Ishikawa (cell line): ENCODE results near the gene SPOCK1.

Experiments
- CEBPB ChIP-seq: IDR thresholded peaks from 2 replicates; pipeline ENCODE4 v1.6.1; 2012
- EP300 ChIP-seq: IDR thresholded peaks from 2 replicates; pipeline ENCODE4 v1.6.1; 2012; ENCODE audit warnings: borderline replicate concordance
- FOXM1 ChIP-seq: IDR thresholded peaks from 2 replicates; pipeline ENCODE4 v1.6.1; 2012; ENCODE audit warnings: low read depth, borderline replicate concordance
- NFIC ChIP-seq: IDR thresholded peaks from 2 replicates; pipeline ENCODE4 v1.6.1; 2012
- RAD21 ChIP-seq: IDR thresholded peaks from 2 replicates; pipeline ENCODE4 v1.6.1; 2012; ENCODE audit warnings: low read depth
- TAF1 ChIP-seq: IDR thresholded peaks from 2 replicates; pipeline ENCODE4 v1.6.1; 2012; ENCODE audit warnings: low read depth, mild to moderate bottlenecking
- TF ChIP-seq, protein P1 (sequence below): IDR thresholded peaks from 2 replicates; pipeline ENCODE4 v1.6.1; 2012

DNA sequence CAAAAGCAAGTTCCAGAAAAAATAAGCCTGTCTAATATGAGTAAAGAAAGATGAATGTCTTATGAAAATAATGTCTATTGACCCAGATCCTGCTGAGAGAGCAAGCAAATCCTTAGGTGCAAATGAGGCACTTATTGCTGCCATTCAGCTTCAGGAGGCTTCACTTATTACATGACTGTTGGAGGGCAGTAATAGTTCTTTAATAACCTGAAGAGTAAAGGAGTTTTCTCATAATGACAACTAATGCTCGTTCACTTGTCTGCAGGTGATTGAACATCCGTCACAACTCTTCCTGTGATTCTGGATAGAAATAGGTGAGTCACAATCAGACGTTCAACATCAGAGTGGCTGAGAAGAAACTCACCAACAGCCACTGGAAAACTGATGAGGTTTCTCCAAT lies 58.3 kb downstream of the SPOCK1 start:
- TF ChIP-seq, protein P1, sequence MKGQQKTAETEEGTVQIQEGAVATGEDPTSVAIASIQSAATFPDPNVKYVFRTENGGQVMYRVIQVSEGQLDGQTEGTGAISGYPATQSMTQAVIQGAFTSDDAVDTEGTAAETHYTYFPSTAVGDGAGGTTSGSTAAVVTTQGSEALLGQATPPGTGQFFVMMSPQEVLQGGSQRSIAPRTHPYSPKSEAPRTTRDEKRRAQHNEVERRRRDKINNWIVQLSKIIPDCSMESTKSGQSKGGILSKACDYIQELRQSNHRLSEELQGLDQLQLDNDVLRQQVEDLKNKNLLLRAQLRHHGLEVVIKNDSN, result no peak
- no peak for TF ChIP-seq FOXM1
- TF ChIP-seq EP300, result no peak
- TF ChIP-seq TAF1, result no peak
- no peak for TF ChIP-seq NFIC
- no peak for TF ChIP-seq RAD21
- no peak for TF ChIP-seq CEBPB
